Measurements from ENCODE around the gene PPIL6.

The PPIL6 gene

DNA sequence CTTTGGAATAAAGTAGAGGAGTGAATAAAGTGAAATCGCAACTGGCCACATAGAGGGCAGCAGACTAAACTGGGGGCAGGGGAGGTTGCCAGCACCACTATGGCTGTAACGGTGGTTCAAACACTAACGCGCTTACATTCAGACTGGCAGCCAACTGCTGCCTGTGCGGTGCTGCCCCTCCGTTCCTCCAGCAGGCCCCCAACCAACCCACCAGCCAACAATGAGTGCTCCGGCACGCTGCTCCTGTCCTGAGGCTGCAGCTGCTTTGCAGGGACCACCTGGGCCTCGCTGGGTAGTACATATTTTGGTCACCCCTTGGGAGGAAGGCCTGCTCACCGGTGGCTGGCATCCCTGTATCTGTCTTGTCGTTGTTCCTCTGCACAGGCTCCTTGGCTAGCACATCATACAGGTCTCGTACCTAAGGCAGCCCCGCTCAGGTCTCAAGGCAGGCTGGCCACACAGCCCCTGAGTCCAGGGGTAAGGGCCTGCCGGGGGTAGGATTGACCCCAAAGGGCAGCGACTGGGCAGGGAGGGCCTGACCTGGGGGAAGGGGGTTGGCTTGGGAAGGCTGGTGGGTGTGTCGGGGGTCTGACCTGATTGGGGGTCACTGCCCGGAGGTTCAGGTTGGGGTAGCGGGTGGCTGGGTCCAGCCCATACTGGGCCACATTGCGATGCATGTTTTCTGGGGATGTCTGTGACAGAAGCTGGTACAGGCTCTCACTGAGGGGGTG lies 8.8 kb upstream of the PPIL6 start:
- DNase-seq = no peak

DNA sequence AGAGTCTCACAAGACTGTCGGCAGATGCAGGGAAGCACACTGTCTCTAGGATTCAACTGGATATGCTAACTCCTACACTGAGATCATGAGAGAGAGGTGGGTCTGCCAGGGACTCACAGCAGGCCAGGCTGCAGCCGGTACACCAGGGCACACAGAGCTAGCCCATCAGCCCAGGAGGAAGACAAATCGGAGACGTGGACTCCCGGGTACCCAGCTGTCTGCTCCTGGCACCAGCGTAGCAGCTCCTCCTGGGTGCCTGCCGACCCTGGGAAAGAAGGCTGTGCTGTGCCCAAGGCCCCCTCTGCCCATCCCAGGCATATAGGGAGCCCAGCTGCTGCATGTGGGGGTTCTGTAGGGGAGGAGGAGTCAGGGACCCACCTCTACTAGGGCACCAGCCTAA lies 8.2 kb upstream of the PPIL6 start:
- DNase-seq = no peak

GRCh38 chr6:109447878-109448555 lies 7.6 kb upstream of the PPIL6 start:
- DNase-seq = no peak

- no peak for DNase-seq
These were observed 6.7 kb upstream of the PPIL6 start for GRCh38 chr6:109447087-109447486.

DNA sequence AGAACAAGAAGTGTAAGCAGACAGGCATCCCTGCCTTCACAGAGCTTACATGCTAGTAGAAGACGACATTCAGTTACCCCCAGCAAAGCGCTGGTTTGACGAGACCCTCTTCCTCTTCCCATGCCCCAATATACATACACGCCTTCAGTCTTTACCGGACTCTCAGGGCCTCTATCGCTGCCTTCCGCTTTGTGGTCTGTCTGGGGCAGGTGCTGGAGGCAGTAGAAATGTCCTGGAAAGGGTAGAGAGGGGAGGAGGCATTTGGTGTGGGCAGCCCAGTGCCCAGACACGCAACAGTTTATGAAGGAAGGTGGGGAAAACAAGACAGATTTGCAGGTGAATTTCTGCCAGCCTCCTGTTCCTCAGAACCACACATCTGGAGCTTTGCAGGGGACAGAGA lies 6.1 kb upstream of the PPIL6 start:
- no peak for DNase-seq

DNA sequence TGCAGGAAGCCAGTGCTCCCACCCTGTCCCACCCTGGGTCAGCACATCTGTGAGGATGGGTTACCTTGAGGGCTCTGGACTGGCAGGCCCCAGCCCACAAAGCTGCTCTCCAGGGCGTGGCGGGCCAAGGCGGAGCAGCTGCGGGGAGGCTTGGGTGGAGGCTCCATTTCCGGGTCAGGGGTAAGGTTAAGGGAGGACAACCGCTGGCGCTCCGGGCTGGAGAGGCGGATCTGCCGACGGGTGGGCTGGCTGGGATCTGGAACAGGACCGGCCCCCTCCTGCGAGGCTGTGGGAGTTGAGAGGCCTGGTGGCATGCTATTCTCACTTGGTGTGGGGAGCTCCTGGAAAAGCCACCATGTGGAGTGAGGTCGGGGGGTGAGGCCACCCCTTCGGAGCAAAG lies 5.6 kb upstream of the PPIL6 start:
- no peak for DNase-seq

- DNase-seq = no peak
These were observed 5.0 kb upstream of the PPIL6 start for GRCh38 chr6:109445382-109445781.

GRCh38 chr6:109443425-109443950 lies 3.1 kb upstream of the PPIL6 start:
- DNase-seq = no peak

GRCh38 chr6:109442393-109442924 lies 2.0 kb upstream of the PPIL6 start:
- DNase-seq = no peak

- DNase-seq = peak; percentile 53
These were observed 815 bp upstream of the PPIL6 start for GRCh38 chr6:109441069-109441816.

DNA sequence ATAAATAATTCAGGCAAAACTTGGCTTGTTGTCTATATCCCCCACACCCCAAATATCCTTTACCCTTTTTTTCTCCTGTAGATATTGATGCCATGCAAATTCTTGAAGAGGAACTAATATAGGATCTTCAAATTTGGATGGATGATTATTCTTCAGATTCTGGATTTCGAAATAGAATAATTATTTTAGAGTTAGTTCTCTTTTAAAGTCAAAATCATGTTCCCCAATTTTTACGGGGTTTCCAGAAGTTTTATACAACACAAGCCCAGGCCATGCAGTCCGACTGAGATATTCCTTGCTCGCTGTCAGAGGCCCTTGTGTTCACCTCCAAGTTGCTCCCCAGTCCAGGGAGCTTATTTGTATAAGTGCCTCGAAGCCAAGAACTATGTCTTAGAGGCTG lies 4.4 kb downstream of the PPIL6 start:
- DNase-seq = no peak

DNA sequence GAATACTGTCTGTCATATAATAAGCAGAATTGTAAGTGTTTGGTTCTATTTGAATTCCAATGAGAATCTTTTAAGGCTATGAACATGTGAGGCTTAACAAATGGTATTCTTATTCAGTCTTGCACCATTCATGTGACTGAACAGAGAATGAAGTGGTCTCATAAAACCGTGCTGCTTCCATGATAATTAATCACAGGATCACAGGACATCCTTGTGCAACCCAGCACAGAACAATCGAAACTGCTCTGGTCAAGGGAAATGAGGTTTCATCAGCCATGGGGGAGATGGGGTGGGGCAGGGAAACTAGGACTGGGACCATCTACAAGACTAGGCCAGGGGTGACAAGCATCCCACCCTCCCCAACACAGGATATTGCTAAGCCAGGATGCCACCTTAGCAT lies 6.0 kb downstream of the PPIL6 start:
- DNase-seq = no peak

DNA sequence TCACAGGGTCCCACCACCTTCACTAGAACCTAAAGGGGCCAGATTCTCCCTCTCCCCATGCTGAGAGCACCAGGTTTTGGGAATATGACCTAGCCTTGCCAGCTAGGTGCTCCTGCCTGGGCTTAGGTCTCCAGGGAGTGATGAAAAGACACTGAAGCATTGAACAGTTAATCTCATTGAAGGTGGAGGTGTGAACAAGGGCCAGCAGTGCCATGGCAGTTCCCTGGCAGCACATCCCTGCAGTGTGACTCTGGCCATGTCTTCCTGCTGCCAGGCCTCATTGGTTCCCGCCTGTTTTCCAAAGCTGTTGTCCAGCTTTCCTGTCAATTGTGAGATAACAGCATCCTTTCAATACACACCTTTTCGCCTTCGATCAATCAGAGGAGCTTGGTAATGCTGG lies 10.9 kb downstream of the PPIL6 start:
- DNase-seq = no peak

- DNase-seq = no peak
These were observed 11.4 kb downstream of the PPIL6 start for GRCh38 chr6:109428889-109429477.

- DNase-seq = no peak
These were observed 15.5 kb downstream of the PPIL6 start for GRCh38 chr6:109424946-109425345.

- no peak for DNase-seq
These were observed 19.2 kb downstream of the PPIL6 start for GRCh38 chr6:109421184-109421583.

DNA sequence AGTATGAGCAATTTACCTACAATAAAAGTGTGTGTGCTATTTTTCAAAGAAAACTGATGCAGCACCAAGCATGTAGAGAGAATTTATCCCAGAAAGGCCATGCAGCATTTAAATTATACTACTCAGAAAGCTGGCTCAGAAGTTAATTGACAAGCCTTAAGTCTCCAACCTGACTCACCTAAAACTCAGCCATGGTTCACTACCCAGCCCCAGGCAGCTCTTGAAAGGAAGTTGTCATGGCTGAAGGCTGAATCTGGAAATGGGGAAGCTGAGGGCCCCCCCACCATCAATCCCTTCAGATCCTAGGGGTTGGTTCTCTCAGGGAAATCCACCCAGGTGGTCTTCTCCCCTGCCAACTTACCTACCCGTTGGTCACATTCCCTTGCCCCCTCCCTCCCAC lies 19.7 kb downstream of the PPIL6 start:
- DNase-seq = no peak

DNA sequence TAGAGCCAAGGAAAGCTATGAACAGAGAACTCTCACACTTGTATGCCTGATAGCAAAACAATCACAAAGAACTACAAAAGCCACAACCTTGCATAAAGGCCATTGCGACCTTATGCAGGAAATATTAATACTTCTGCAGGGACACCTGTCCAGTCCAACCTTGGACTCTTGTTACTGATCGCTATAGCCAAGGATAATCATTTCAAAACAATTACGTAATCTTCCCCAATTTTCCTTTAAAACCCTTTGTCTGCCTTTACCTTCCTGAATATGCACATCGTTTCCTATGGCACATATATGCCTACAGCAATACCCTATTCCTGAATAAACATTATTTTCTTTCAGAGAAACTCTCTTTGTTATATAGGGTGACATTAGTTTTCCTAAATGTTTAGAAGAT lies 22.8 kb downstream of the PPIL6 start:
- no peak for DNase-seq

GRCh38 chr6:109411034-109411433 lies 29.4 kb downstream of the PPIL6 start:
- no peak for DNase-seq

DNA sequence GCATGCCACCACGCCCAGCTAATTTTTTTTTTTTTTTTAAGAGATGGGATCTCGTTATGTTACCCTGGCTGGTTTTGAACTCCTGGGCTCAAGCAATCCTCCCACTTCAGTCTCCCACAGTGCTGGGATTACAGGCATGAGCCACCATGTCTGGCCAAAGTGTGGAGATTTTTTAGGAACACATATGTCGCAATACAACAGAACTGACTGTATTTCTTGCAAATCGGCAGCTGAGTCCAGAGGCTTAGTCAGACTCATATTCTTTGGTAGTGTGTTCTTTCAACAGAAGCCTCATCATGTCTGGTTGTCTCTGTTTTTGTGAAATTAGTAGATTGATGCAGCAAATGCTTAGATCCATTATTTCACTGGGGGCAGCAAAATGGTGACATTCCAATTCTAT lies 34.2 kb downstream of the PPIL6 start:
- DNase-seq = no peak

- DNase-seq = no peak
These were observed 43.4 kb downstream of the PPIL6 start for GRCh38 chr6:109397020-109397419.

DNA sequence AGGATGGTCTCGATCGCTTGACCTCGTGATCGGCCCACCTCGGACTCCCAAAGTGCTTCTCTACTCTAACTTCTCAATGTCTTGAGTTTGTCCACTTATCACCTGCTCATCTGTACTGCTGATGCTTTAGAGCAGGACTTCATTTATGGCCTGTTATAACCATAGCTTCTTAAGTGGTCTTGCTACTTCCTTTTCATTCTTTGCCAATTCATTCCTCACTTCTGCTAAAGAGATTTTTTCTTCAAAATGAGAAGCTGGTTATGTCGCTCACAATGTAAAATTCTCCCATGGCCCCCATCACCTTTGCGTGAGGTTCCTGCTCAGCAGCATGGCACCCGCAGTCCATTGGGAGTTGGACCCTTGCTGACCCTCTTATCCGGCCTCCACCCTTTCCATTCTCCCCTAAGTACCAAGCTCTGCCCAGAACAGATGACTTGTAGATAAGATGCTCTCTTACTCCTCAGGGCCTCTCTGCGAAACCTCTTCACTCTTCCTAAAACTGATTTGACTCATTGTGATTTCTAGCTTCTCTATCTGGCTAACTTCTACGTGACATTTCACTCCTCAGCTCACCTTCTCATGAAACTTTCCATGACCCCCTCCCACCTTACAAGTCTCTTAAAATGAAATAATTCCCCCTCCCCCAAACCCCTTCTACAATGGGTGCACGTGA lies 44.2 kb downstream of the PPIL6 start:
- DNase-seq = no peak

DNA sequence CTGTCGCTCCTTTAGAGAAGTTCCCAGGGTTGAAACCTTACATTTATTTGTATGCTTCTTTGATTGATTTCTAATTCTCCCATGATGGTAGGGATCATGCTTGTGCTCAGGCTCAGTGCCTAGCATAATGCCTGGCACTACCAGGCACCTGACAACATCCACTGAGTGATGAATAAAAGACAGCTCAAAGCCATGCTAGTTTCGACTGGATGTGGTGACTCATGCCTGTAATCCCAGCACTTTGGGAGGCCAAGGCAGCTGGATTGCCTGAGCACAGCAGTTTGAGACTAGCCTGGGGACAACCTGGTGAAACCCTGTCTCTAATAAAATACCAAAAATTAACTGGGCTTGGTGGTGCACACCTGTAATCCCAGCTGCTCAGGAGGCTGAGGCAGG lies 46.5 kb downstream of the PPIL6 start:
- no peak for DNase-seq
